ENCODE results near the gene RPS6KB2. TPM values are rescaled to one million over a fixed set of nuclear protein-coding genes. Genes with fewer than 3 reads are reported as not detected.
"Not testable (repeated sequence)": the region's sequence is repeated elsewhere in the genome, so short reads cannot be mapped to it uniquely, and the experiment has no call there.

Gene RPS6KB2
- total RNA-seq, 1 experiment from 2014 or later: 46.6 TPM

DNA sequence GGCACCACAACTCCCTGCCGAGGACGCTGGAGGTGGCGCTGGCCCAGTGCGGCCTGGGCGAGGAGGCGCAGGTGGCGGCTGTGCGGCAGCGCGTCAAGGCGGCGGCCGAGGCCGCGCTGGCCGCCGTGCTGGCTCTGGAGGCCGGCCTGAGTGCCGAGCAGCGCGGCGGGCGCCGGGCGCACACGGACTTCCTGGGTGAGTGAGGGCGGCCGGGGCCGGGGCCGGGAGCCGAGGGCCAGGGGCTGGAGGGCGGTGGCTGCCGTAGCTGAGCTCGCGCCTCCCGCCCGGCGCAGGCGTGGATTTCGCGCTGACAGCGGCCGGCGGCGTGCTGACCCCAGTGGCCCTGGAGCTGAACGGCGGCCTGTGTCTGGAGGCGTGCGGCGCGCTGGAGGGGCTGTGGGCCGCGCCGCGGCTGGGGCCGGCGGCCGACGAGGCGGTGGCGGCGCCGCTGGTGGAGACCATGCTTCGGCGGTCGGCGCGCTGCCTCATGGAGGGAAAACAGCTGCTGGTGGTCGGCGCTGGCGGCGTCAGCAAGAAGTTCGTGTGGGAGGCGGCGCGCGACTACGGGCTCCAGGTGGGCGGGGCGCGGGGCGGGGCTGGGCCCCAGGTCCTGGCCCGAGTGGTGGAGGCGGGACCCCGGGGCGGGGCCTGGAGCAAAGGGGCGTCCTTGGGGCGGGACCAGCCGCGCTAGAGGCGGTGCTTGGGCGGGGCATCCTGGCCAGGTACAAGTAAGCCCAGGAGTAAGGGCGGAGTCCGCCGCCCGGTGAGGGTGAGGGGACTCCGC, 7.5 kb upstream of the RPS6KB2 start:
- in situ Hi-C loops (cut with HindIII; ENCODE audit: low pct_unique_long_range_greater_than_20kb, low sequenced_read_pairs): no loop called here
- peak; percentile 79 for DNase-seq (ENCODE audit: low read depth)

DNA sequence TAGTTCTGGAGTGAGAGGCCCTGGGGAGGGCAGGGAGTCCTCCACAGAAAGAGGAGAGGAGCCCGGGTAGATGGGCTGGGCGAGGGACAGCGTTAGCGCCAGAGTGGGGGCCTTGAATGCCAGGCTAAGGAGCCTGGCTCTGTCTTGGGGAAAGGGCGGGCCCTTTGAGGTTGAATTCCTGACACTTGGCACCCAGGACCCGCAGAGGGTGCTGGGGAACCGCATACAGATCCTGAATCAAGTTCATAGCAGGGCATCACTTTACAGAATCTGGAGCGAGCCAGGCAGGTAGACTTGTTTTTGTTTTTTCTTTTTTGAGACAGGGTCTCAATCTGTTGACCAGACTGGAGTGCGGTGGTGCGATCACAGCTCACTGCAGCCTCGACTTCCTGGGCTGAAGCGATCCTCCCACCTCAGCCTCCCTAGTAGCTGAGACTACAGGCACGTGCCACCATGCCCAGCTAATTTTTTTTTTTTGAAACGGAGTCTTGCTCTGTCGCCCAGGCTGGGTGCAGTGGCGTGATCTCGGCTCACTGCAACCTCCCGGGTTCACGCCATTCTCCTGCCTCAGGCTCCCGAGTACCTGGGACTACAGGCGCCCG, 6.8 kb upstream of the RPS6KB2 start:
- no peak for DNase-seq (ENCODE audit: low read depth)
- in situ Hi-C loops (cut with HindIII; ENCODE audit: low pct_unique_long_range_greater_than_20kb, low sequenced_read_pairs): no loop called here

DNA sequence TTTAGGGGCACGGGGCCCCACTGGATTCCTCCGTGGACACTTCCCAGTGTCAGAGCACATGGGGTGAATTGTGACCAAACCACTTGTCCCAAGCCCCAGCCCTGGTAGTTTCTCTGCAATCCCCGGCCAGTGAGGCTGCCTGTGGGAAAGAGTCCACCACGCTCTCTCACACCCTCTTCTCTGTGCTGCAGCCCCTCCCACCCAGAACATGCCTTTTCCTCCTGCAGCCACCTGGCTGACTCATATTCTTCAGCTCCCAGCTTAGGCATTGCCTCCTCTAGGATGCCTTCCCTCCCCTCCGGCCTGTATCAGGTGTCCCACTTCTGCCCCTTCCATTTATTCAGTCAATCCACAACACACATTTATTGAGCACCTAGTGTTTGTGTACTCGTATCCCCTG, 5.4 kb upstream of the RPS6KB2 start:
- DNase-seq (ENCODE audit: low read depth): peak; percentile 22
- in situ Hi-C loops (cut with HindIII; ENCODE audit: low pct_unique_long_range_greater_than_20kb, low sequenced_read_pairs): no loop called here

DNA sequence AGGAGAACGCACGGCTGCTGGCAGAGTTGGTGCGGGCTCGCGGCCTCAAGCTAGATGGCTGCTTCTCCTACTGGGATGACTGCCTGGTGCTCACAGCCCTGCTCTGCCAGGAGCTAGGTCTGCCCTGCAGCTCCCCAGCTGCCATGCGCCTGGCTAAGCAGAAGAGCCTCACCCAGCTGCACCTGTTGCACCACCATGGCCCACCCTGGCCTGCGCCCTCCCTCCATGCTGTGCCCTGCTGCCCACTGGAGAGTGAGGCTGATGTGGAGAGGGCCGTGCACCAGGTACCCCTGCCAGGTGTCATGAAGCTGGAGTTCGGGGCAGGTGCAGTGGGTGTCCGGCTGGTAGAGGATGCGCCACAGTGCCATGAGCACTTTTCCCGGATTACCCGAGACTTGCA, 4.8 kb upstream of the RPS6KB2 start:
- DNase-seq (ENCODE audit: low read depth): no peak
- in situ Hi-C loops (cut with HindIII; ENCODE audit: low pct_unique_long_range_greater_than_20kb, low sequenced_read_pairs): no loop called here

DNA sequence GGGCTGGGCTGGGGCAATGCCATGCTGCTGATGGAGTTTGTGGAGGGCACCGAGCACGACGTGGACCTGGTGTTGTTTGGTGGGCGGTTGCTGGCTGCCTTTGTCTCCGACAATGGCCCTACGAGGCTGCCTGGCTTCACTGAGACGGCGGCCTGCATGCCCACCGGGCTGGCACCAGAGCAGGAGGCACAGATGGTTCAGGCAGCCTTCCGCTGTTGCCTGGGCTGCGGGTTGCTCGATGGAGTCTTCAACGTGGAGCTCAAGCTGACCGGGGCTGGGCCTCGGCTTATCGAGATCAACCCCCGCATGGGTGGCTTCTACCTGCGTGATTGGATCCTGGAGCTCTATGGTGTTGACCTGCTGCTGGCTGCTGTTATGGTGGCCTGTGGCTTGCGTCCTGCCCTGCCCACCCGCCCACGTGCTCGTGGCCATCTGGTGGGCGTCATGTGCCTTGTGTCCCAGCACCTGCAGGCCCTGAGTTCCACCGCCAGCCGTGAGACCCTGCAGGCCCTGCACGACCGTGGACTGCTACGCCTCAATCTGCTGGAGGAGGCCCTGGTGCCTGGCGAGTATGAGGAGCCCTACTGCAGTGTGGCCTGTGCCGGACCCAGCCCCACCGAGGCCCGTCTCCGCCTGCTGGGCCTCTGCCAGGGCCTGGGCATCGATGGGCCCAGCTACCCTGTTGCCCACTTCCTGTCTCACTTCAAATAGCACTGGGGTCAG, 4.2 kb upstream of the RPS6KB2 start:
- DNase-seq (ENCODE audit: low read depth): no peak
- in situ Hi-C loops (cut with HindIII; ENCODE audit: low pct_unique_long_range_greater_than_20kb, low sequenced_read_pairs): no loop called here

DNA sequence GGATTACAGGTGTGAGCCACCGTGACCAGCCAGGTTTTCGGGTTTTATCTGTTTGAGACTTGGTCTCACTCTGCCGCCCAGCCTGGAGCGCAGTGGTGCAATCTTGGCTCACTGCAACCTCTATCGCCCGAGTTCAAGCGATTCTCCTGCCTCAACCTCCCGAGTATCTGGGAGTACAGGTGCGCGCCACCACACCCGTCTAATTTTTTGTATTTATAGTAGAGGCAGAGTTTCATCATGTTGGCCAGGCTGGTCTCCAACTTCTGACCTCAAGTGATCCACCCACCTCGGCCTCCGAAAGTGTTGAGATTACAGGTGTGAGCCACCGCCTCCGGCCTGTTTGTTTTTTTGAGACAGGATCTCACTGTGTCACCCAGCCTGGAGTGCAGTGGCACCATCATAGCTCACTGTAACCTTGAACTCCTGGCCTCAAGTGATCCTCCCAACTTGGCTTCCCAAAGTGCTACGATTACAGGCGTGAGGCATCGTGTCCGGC, 882 bp upstream of the RPS6KB2 start:
- in situ Hi-C loops (cut with HindIII; ENCODE audit: low pct_unique_long_range_greater_than_20kb, low sequenced_read_pairs); DNase-seq (ENCODE audit: low read depth): not testable (repeated sequence)

DNA sequence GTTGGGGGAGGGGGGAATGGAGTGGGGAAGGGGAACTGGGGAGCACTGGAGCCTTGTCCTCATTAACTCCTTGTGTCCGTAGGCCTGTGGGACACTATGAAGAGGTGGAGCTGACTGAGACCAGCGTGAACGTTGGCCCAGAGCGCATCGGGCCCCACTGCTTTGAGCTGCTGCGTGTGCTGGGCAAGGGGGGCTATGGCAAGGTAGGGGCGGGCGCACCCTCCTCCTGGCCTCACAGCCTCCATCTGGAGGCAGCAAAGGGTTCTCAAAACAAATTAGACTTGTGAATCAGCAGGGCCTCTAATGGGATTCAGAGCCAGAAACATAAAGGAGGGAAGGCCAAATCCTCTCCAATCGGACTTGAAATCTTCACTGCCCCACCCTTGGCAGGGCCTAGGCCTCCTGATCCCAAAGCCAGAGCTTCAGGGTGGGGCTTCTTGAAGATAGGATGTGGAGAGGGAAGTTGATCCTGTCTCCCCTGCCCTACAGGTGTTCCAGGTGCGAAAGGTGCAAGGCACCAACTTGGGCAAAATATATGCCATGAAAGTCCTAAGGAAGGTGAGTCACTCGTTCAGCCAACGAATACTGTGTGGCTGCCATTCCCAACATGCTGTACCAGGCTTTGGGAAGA, 859 bp downstream of the RPS6KB2 start:
- DNase-seq (ENCODE audit: low read depth): no peak
- in situ Hi-C loops (cut with HindIII; ENCODE audit: low pct_unique_long_range_greater_than_20kb, low sequenced_read_pairs): no loop called here

DNA sequence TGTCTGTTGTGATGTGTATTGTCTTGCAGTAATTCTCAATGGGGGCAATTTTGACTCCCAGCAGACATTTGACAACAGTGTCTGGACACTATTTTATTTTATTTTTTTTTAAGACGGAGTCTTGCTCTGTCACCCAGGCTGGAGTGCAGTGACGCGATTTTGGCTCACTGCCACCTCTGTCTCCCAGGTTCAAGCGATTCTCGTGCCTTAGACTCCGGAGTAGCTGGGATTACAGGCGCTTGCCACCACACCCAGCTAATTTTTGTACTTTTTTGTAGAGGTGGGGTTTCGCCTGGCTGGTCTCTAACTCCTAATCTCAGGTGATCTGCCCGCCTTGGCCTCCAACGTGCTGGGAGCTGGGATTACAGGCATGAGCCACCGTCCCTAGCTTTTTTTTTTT, 1.4 kb downstream of the RPS6KB2 start:
- DNase-seq (ENCODE audit: low read depth): no peak
- in situ Hi-C loops (cut with HindIII; ENCODE audit: low pct_unique_long_range_greater_than_20kb, low sequenced_read_pairs): no loop called here

DNA sequence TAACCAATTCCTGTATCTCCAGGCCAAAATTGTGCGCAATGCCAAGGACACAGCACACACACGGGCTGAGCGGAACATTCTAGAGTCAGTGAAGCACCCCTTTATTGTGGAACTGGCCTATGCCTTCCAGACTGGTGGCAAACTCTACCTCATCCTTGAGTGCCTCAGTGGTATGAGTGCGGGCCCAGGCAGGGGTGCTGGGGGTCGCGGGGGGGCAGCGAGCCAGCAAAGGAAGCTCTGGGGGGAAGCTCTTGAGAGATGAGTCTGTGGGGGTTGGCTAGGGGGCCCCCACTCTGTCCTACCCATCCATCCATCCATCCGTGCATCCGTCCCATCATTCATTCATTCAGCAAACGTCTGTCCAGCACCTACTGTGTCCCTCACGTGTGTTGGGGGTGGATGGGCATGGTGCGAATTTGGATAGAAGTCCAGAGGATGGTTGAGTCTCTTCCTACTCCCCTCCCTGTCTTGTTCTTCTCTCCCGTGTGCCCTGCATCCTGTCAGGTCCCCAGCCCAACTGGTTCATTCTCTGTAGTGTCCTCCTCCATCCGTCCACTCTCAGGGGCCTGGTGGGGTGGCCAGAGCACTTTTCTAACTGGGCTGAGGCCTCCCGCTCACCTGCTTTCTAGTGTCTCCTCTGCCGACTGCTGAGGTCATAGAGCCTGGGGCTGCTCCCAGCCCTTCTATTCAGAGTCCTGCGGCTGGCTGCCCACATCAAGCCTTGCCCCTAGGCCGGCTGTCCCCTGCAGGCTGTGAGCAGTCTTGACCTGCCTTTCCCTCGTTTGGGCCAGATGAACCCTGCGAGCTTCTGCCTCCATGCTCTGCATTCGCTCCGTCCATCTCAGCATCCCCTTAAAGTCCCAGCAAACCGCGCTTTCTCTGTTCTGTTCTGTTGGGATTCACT, 3.3 kb downstream of the RPS6KB2 start:
- in situ Hi-C loops (cut with HindIII; ENCODE audit: low pct_unique_long_range_greater_than_20kb, low sequenced_read_pairs): no loop called here
- DNase-seq (ENCODE audit: low read depth): no peak

DNA sequence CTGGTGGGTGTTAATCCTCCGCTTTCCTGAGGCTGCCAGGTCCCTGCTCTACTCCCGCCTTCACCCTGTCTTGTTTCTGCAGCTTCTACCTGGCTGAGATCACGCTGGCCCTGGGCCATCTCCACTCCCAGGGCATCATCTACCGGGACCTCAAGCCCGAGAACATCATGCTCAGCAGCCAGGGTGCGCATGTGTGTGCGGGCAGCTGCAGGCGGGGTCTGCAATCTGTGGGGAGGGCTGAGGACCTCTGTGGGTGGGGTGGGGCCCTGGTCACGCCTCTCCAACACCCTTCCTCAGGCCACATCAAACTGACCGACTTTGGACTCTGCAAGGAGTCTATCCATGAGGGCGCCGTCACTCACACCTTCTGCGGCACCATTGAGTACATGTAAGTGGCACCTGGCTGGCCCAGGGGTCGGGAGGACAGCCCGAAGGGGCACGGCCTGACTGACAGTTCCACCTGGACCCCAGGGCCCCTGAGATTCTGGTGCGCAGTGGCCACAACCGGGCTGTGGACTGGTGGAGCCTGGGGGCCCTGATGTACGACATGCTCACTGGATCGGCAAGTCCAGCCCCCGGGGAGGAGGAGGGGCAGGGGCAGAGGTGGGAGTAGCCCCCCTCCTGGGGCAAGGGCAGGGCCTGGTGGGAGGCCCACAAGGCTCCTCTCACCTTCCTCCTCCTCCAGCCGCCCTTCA, 4.5 kb downstream of the RPS6KB2 start:
- in situ Hi-C loops (cut with HindIII; ENCODE audit: low pct_unique_long_range_greater_than_20kb, low sequenced_read_pairs): no loop called here

DNA sequence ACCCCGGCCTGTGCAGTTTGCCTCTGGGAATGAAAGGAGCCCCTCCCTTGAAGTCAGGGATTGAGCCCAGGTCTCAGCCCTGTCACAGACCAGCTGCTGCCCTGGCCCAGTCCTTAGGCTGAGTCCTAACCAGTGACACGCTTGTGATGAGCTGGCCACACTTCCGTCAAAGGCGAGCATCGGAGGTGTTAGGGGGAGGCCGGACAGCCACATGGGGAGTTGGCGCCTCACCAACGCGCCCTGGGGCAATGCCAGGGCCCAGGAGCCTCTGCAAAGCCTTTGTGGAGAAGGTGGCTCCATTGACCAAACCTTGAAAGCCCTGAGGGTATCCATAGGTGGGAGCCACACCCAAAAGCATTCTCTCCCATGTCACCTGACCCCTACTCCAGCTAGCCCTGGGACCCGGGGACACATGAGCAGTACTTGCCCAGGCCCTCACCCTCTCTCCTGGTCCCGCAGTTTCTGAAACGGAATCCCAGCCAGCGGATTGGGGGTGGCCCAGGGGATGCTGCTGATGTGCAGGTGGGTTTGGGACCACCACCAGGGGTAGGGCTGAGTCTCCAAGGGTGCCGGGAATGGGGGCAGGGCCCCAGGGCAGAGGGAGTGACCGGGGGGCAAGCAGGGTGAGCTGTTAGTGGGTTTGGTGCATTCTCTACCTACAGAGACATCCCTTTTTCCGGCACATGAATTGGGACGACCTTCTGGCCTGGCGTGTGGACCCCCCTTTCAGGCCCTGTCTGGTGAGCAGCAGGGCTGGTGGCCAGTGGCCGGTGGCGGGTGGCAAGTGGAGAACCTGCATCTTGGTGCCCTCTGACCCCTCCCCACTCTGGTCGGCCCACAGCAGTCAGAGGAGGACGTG, 5.5 kb downstream of the RPS6KB2 start:
- in situ Hi-C loops (cut with HindIII; ENCODE audit: low pct_unique_long_range_greater_than_20kb, low sequenced_read_pairs): no loop called here
- DNase-seq (ENCODE audit: low read depth): no peak

More for the DNA sequence above, 4.5 kb downstream of the RPS6KB2 start:
- no peak for DNase-seq (ENCODE audit: low read depth)

DNA sequence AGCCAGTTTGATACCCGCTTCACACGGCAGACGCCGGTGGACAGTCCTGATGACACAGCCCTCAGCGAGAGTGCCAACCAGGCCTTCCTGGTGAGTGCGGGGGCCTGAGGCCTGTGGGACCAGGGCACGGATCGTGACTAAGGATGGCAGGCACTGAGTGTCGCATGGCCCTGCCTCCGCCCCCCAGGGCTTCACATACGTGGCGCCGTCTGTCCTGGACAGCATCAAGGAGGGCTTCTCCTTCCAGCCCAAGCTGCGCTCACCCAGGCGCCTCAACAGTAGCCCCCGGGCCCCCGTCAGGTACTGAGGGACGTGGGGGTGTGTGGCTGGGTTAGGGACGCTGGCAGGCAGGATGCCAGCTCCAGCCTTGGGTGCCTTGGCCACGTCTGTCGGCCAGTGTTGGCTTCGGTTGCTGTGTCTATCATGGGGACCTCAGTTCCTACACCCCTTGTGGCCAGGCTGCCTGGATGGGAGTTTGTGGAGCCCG, 6.1 kb downstream of the RPS6KB2 start:
- in situ Hi-C loops (cut with HindIII; ENCODE audit: low pct_unique_long_range_greater_than_20kb, low sequenced_read_pairs): no loop called here
- DNase-seq (ENCODE audit: low read depth): no peak

DNA sequence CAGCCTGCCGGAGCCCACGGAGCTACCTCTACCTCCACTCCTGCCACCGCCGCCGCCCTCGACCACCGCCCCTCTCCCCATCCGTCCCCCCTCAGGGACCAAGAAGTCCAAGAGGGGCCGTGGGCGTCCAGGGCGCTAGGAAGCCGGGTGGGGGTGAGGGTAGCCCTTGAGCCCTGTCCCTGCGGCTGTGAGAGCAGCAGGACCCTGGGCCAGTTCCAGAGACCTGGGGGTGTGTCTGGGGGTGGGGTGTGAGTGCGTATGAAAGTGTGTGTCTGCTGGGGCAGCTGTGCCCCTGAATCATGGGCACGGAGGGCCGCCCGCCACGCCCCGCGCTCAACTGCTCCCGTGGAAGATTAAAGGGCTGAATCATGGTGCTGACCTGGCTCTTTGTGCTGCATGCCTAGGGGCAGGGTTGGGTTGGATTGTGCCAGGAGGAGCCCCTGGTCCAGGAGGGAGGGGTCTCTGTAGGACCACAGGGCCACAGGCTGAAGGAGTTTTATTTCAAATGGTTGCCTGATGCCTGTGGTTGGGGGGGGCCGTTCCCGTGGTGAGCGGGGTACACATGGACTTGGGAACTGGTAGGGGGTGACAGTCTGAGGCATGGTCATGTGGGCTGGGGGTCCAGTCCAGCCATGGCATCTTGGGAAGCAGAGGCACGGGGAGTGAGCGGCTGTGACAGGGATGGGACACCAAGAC, 6.9 kb downstream of the RPS6KB2 start:
- in situ Hi-C loops (cut with HindIII; ENCODE audit: low pct_unique_long_range_greater_than_20kb, low sequenced_read_pairs): no loop called here
- no peak for DNase-seq (ENCODE audit: low read depth)

DNA sequence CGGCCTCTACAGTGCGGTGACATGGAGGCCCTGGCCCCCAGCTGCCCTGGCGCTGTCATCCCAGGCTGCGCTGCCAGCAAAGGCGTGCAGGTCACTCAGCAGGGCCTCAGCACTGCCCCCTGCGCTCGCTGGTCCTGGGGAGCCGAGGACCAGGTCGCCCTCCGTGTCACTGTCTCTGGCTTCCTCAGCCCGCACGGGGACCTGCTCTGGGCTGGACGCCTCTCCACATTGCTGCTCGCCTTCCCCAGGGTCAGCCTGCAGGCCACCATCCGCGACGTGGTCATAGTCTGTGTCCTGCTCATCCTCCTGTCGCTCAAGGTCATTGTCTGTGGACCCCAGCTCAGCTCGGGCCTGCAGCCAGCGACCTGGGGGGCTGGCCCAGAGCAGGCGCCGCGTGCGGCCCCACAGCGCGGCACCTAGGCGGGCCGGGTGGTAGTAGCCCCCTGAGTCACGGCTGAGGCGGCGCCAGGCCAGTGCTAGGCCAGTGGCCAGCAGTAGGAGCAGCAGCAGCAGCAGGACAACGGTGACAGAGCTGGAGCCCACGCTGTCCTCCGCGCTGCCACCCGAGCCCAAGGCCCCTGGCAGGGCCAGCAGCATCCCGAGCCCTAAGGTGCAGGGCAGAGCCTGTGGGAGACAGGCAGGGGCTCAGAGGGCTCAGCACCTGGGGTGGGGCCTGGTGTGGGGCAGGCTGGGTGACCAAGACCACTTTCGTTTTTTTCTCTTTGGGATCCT, 7.6 kb downstream of the RPS6KB2 start:
- in situ Hi-C loops (cut with HindIII; ENCODE audit: low pct_unique_long_range_greater_than_20kb, low sequenced_read_pairs): no loop called here
- DNase-seq (ENCODE audit: low read depth): no peak

DNA sequence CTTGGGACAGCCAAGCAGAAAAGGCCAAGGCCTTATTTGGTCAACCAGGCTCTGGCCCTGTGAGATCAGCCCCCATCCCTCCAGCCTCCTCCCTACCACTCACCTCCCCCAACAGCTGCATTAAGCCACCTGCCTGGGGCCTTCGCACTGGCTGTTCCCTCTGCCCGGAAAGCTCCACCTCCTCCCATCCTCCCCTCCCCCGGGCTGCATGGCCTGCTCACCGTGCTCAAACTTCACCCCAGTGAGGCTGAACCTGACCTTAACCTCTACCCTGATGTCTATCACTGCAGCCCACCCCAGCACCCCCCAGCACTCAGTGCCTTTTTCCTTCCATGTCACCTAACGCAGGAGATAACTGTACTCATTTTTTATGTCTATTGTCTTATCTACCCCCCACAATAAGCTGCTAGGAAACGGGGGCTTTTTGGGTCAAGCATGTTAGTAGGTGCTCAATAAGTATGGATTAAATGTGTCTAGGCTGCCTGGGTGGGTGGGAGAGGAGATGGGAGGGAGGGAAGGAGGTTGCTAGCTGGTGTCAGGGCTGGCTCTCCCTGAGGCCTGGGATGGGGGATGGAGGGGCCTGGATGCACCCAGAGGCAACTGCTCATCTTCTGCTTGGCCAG, 8.3 kb downstream of the RPS6KB2 start:
- in situ Hi-C loops (cut with HindIII; ENCODE audit: low pct_unique_long_range_greater_than_20kb, low sequenced_read_pairs): no loop called here
- DNase-seq (ENCODE audit: low read depth): no peak

Measured in Caki2 (cell line).